Measurements from ENCODE around the gene VSX2.

Gene VSX2

GRCh38 chr14:74302634-74303569 lies 63.7 kb downstream of the VSX2 start, which contains the start of gene ABCD4:
Gene ABCD4, minus strand, starts transcription at chr14:74302934. Its CDS starts 22 bp downstream, at chr14:74302912.
- peak; percentile 97 for DNase-seq

- no peak for DNase-seq
These were observed 69.4 kb downstream of the VSX2 start for GRCh38 chr14:74308695-74309094.

GRCh38 chr14:74309125-74310022 lies 70.1 kb downstream of the VSX2 start:
- DNase-seq: no peak

GRCh38 chr14:74312161-74312560 lies 72.9 kb downstream of the VSX2 start:
- no peak for DNase-seq

Data from NCI-H2171 treated with DMSO at 0.1 percent for 48 hours (cell line).